ENCODE data around the gene PLK1.
A peak's percentile ranks its signal among the peaks of the same experiment; 100 is the strongest.

The PLK1 gene

DNA sequence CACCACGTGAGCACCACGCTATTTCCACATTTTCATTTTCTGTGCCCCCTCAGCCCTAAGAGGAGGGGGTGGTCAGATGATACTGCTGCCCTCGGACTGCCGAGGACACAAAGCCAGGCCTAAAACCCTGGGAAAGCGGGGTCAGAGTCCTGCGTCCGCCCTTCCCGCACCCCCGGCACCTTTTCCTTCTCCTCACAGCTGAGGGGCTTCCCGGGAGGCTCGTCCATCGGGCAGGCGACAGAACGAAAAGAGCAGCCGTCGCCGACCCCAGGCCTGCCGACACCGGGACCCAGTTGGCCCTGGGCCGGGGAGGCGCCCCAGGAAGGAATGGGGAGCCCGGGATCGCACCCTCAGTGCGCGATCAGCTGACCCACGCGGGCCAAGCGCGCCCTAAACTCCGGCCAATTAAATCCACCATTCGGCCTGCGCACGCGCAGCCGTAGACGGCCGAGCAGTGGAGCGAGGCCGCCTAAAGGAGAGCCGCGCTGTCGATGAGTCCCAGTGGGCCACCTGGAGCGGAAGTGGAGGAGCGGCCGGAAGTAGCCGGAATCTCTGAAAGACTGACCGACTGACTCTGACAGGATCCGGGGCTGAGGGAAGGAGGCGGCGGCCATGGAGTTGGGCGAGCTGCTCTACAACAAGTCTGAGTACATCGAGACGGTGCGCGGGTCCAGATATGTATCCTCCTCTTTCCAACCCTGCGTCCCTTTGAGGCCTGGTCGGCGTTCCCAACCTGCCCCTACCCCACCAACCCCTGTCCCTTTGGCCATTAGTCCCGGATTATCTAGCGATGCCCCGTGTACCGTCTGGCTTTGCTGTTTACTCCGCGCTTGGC is 37.5 kb upstream of the PLK1 start, which contains the start of the genes DCTN5 and PALB2:
TSS of gene DCTN5 (plus strand) at position 536 of the 835 bp plus-strand sequence. CDS start at position 613, 77 bp downstream.
TSS of gene PALB2 (minus strand) at position 380 of the 835 bp plus-strand sequence. CDS start at position 227, 153 bp downstream.
- H3K36me3 ChIP-seq, result peaks cover 24% of the 10 kb centered on the region
- H3K4me3 ChIP-seq (ENCODE audit: low read depth in 1 of 2, low read length in 1 of 2), result peak within 1 kb of the TSS; percentile 87 to 96
- H3K27me3 ChIP-seq, result no peaks in the 10 kb centered on the region
- H3K4me1 ChIP-seq (ENCODE audit: control insufficient read depth in 1 of 2, insufficient read depth in 1 of 2, low read depth in 1 of 2, low read length in 1 of 2), result peaks cover 25 to 26% of the 10 kb centered on the region in 2 experiments
- TF ChIP-seq, protein P1, sequence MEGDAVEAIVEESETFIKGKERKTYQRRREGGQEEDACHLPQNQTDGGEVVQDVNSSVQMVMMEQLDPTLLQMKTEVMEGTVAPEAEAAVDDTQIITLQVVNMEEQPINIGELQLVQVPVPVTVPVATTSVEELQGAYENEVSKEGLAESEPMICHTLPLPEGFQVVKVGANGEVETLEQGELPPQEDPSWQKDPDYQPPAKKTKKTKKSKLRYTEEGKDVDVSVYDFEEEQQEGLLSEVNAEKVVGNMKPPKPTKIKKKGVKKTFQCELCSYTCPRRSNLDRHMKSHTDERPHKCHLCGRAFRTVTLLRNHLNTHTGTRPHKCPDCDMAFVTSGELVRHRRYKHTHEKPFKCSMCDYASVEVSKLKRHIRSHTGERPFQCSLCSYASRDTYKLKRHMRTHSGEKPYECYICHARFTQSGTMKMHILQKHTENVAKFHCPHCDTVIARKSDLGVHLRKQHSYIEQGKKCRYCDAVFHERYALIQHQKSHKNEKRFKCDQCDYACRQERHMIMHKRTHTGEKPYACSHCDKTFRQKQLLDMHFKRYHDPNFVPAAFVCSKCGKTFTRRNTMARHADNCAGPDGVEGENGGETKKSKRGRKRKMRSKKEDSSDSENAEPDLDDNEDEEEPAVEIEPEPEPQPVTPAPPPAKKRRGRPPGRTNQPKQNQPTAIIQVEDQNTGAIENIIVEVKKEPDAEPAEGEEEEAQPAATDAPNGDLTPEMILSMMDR (IDR thresholded peaks at IDR 0.05), result peak; percentile 33
- H3K9me3 ChIP-seq, result no peaks in the 10 kb centered on the region
- H3K27ac ChIP-seq, result peak within 1 kb of the TSS; percentile 89

DNA sequence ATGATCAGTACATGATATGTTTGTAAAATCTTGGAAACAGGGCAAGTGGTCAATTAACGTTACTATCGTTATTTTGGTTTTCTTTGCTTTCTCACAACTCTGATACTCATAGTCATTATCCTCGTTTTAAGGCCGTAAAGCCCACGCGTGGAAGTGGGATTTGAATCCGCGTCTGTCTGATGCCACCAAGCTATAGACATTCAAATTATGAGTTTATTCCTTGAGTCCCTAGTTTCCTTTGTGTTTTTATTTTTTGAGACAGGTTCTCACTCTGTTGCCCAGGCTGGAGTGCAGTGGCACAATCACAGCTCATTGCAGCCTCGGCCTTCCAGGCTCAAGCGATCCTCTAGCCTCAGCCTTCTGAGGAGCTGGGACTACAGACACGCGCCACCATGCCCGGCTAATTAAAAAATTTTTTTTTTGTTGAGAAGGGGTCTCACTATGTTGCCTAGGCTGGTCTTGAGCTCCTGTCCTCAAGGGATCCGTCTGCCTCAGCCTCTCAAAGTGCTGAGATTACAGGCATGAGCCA is 36.4 kb upstream of the PLK1 start:
- no peaks in the 10 kb centered on the region for H3K9me3 ChIP-seq
- TF ChIP-seq, protein P1 (IDR thresholded peaks at IDR 0.05), result no peak
- no peaks in the 10 kb centered on the region for H3K27me3 ChIP-seq
- peaks cover 24% of the 10 kb centered on the region for H3K36me3 ChIP-seq
- H3K4me1 ChIP-seq (ENCODE audit: control insufficient read depth in 1 of 2, insufficient read depth in 1 of 2, low read depth in 1 of 2, low read length in 1 of 2), result peaks cover 34 to 38% of the 10 kb centered on the region in 2 experiments
- peak overlapping the region; percentile 87 to 96 for H3K4me3 ChIP-seq (ENCODE audit: low read depth in 1 of 2, low read length in 1 of 2)
- peak overlapping the region; percentile 89 for H3K27ac ChIP-seq

DNA sequence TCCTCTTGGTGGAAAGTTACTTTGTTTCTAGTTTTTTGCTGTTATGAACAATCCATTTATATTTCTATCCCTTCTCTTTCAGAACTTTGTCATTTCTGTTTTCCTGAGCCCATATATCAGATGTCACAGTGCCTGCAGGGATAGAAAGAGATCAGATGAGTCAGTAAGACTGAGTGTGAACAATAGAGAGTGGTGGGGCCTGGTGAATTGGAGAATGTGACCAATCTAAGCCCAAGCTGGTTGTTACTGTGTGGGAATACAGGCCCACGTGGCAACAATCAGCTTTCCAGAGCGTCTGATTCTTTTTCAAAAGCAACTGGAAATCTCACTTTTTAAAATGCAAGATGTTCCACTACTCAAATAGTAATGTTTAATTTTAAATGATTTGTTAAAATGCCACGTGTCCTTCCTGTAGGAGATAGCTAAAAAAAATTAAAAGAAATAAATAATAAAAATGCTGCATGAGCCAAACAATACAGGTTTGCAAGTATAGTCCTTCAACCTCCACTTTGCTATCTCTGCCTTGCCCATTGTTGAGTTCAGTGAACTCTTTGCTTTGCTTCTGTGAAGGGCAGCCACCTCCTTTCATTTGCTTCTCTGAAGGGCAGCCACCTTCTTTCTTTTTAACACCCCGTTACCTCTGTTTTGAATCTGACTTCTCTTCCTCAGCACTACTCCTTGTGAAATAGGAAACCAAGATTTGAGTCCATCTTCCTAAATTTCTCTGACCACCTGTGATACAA is 27.8 kb upstream of the PLK1 start:
- Histone ChIP-seq H3K27me3 (no peaks in the 10 kb centered on the region), H3K27ac (peak overlapping the region; percentile 74), H3K4me1 (ENCODE audit: control insufficient read depth in 1 of 2, insufficient read depth in 1 of 2, low read depth in 1 of 2, low read length in 1 of 2) (peaks cover 50 to 52% of the 10 kb centered on the region in 2 experiments), H3K4me3 (ENCODE audit: low read depth in 1 of 2, low read length in 1 of 2) (peak overlapping the region in 1 of 2 experiments; percentile 10), H3K9me3 (no peaks in the 10 kb centered on the region), H3K36me3 (peaks cover 4% of the 10 kb centered on the region)
- TF ChIP-seq, protein P1 (IDR thresholded peaks at IDR 0.05), result no peak

DNA sequence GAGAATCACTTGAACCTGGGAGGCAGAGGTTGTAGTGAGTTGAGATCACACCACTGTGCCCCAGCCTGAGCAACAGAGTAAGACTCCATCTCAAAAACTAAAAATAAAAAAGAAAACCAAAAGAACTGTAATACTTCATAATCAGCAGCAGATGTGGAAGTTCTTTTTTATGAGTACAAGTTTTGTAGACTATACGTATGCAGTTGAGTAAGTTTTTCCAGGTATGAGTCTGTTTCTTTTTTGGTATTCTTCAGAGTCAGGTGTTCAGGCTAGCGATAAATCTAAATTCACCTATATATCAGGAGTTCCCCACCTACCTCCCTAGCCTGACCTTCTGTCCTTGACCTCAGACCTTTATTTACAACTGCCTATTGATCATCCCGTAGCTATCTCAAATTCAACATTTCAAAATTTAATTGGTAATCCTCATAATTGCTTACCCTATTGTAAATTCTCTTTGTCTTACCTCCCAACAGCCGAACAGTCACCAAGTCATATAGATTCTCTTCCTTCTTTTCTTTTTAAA is 26.7 kb upstream of the PLK1 start:
- Histone ChIP-seq H3K27ac (peak overlapping the region; percentile 74), H3K36me3 (peaks cover 9% of the 10 kb centered on the region), H3K9me3 (no peaks in the 10 kb centered on the region), H3K27me3 (no peaks in the 10 kb centered on the region), H3K4me1 (ENCODE audit: control insufficient read depth in 1 of 2, insufficient read depth in 1 of 2, low read depth in 1 of 2, low read length in 1 of 2) (peaks cover 41 to 45% of the 10 kb centered on the region in 2 experiments), H3K4me3 (ENCODE audit: low read depth in 1 of 2, low read length in 1 of 2) (no peak overlapping the region)
- TF ChIP-seq, protein P1 (IDR thresholded peaks at IDR 0.05), result no peak

DNA sequence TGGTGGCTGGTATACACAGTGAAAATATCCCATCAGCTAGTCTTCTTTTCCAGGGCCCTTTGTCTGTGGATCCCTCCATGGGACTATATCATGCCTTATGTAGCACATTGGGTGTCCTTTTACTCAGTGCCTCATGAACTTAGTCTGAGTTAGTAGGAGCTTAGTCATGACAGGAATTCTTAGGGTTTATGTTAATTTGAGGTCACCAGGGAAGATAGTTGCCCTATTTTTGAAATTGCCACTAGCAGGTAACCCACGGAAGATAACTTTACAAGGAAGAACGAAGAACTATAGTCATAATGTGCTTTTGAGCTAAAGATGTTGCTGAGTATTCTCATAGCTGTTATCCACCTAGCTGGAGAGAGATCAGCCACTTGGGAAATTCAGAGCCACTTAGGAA is 14.8 kb upstream of the PLK1 start:
- TF ChIP-seq, protein P1 (IDR thresholded peaks at IDR 0.05), result no peak
- H3K36me3 ChIP-seq, result peaks cover 100% of the 10 kb centered on the region

More for the DNA sequence above, 14.8 kb upstream of the PLK1 start:
- no peak overlapping the region for H3K4me3 ChIP-seq (ENCODE audit: low read depth in 1 of 2, low read length in 1 of 2)
- H3K27ac ChIP-seq, result no peak overlapping the region
- no peaks in the 10 kb centered on the region for H3K27me3 ChIP-seq
- no peaks in the 10 kb centered on the region for H3K4me1 ChIP-seq (ENCODE audit: control insufficient read depth in 1 of 2, insufficient read depth in 1 of 2, low read depth in 1 of 2, low read length in 1 of 2)
- H3K9me3 ChIP-seq, result no peaks in the 10 kb centered on the region

All from neutrophil (primary cell).